GM23248 (cell line): Measurements from ENCODE around the gene MAPK8IP3.

Source experiments
- EZH2 ChIP-seq: fragments of 200-600 bp; sonication (generic); IDR thresholded peaks from 2 replicates; pipeline ENCODE4 v1.6.1; 2018; ENCODE audit warnings: antibody characterized with exemption, mild to moderate bottlenecking; ENCODE audit not compliant: insufficient read depth, poor library complexity, severe bottlenecking
- EZH2phosphoT487 ChIP-seq: fragments of 200-600 bp; sonication (generic); IDR thresholded peaks from 2 replicates; pipeline ENCODE4 v1.6.1; 2018; ENCODE audit warnings: antibody characterized with exemption, moderate library complexity, mild to moderate bottlenecking, low read depth; ENCODE audit not compliant: insufficient read depth

DNA sequence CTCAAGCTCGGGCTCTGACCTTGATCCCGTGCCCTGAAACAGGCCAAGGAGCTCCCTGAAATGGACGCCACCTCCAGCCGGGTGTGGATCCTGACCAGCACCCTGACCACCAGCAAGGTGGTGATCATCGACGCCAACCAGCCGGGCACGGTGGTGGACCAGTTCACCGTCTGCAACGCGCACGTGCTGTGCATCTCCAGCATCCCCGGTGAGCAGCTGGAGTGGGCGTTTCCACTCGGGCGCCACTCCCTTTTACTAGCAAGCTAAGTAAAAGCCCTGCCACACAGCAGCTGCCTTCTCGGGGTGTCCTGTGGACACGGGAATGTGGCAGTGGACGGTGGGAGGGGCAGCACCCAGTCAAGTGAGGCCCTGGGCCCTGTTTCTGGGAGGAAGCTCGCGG, 59.0 kb downstream of the MAPK8IP3 start:
- TF ChIP-seq EZH2, result no peak
- no peak for TF ChIP-seq EZH2phosphoT487
